HG03103 (cell line): ENCODE results near the gene LIPM.
A peak's percentile ranks its signal among the peaks of the same experiment; 100 is the strongest.

Experiments
- ATAC-seq: cut with Tn5 transposase; IDR thresholded peaks from one replicate; pipeline ENCODE4 v1.9.1; 2021; ENCODE audit warnings: low read depth; ENCODE audit not compliant: unreplicated experiment

The LIPM gene

GRCh38 chr10:88802523-88803285, at the start of gene LIPM:
Gene LIPM, plus strand, starts transcription at chr10:88802730. Its CDS starts 167 bp downstream, at chr10:88802897.
- no peak for ATAC-seq

- ATAC-seq, result no peak
Measured at GRCh38 chr10:88754287-88754686, 48.2 kb upstream of the LIPM start.

- ATAC-seq, result peak; percentile 61
Measured at GRCh38 chr10:88755753-88756152, 46.8 kb upstream of the LIPM start.

- ATAC-seq, result no peak
Measured at GRCh38 chr10:88756660-88757059, 45.9 kb upstream of the LIPM start.

- ATAC-seq, result no peak
Measured at GRCh38 chr10:88759366-88760101, 43.0 kb upstream of the LIPM start, which contains the start of gene LIPN. Gene LIPN, plus strand, starts transcription at chr10:88760020. Its CDS starts 1,386 bp downstream, at chr10:88761406.

- ATAC-seq, result no peak
Measured at GRCh38 chr10:88762906-88763305, 39.6 kb upstream of the LIPM start.

GRCh38 chr10:88763441-88763840, 39.1 kb upstream of the LIPM start:
- no peak for ATAC-seq

- no peak for ATAC-seq
Measured at GRCh38 chr10:88764110-88764509, 38.4 kb upstream of the LIPM start.

- no peak for ATAC-seq
Measured at GRCh38 chr10:88765816-88766215, 36.7 kb upstream of the LIPM start.

- no peak for ATAC-seq
Measured at GRCh38 chr10:88769384-88769783, 33.1 kb upstream of the LIPM start.

- no peak for ATAC-seq
Measured at GRCh38 chr10:88781206-88781605, 21.3 kb upstream of the LIPM start.

- no peak for ATAC-seq
Measured at GRCh38 chr10:88782222-88782621, 20.3 kb upstream of the LIPM start.

GRCh38 chr10:88783724-88784123, 18.8 kb upstream of the LIPM start:
- ATAC-seq, result no peak

- ATAC-seq, result no peak
Measured at GRCh38 chr10:88786032-88786770, 16.3 kb upstream of the LIPM start.

GRCh38 chr10:88787463-88787862, 15.1 kb upstream of the LIPM start:
- no peak for ATAC-seq

- ATAC-seq, result no peak
Measured at GRCh38 chr10:88788924-88789323, 13.6 kb upstream of the LIPM start.

- ATAC-seq, result no peak
Measured at GRCh38 chr10:88791924-88792323, 10.6 kb upstream of the LIPM start.

GRCh38 chr10:88792661-88793060, 9.9 kb upstream of the LIPM start:
- no peak for ATAC-seq

GRCh38 chr10:88793712-88794299, 8.7 kb upstream of the LIPM start:
- ATAC-seq, result no peak

- ATAC-seq, result no peak
Measured at GRCh38 chr10:88794731-88795130, 7.8 kb upstream of the LIPM start.
